ENCODE data around the gene PRKCH. TPM values are rescaled to one million over a fixed set of nuclear protein-coding genes. Genes with fewer than 3 reads are reported as not detected.

PRKCH gene
- total RNA-seq, 1 experiment from 2014 or later: 170 TPM

- Histone ChIP-seq H3K27me3 (ENCODE audit: low read length) (no peaks in the 10 kb centered on the region), H3F3A (ENCODE audit: low read length, unreplicated experiment) (peaks cover 4% of the 10 kb centered on the region), H3K4me3 (ENCODE audit: low read length) (no peak overlapping the region), H3K9me3 (ENCODE audit: low read length) (no peaks in the 10 kb centered on the region), H3K36me3 (ENCODE audit: low read depth, low read length) (no peaks in the 10 kb centered on the region), H3K79me2 (ENCODE audit: low read length) (peaks cover 19% of the 10 kb centered on the region), H3K4me1 (ENCODE audit: insufficient read depth, low read length) (peaks cover 80% of the 10 kb centered on the region), H2AFZ (ENCODE audit: low read length) (no peak overlapping the region), H3K9ac (ENCODE audit: low read length) (no peak overlapping the region), H3K4me2 (ENCODE audit: low read length) (no peak overlapping the region), H3K27ac (ENCODE audit: low read length) (0 out of 2 replicates have a peak overlapping the region, but pooled peaks have one; percentile 0), H3K9me2 (replicated peaks; ENCODE audit: low read length) (no peaks in the 10 kb centered on the region), H4K20me1 (ENCODE audit: low read length) (no peaks in the 10 kb centered on the region)
- intact Hi-C loops (cut with micrococcal nuclease): loop anchor here (5.0 to 10.0 kb wide), 2 partner anchors 238 to 551 kb away; no protein-coding TSS in a partner anchor
- TF ChIP-seq EZH2phosphoT487 (IDR thresholded peaks at IDR 0.05; ENCODE audit: borderline replicate concordance, low read length) (no peak), EZH2 (IDR thresholded peaks at IDR 0.05; ENCODE audit: low read length, unreplicated experiment) (no peak)
- TF ChIP-seq, protein P1, sequence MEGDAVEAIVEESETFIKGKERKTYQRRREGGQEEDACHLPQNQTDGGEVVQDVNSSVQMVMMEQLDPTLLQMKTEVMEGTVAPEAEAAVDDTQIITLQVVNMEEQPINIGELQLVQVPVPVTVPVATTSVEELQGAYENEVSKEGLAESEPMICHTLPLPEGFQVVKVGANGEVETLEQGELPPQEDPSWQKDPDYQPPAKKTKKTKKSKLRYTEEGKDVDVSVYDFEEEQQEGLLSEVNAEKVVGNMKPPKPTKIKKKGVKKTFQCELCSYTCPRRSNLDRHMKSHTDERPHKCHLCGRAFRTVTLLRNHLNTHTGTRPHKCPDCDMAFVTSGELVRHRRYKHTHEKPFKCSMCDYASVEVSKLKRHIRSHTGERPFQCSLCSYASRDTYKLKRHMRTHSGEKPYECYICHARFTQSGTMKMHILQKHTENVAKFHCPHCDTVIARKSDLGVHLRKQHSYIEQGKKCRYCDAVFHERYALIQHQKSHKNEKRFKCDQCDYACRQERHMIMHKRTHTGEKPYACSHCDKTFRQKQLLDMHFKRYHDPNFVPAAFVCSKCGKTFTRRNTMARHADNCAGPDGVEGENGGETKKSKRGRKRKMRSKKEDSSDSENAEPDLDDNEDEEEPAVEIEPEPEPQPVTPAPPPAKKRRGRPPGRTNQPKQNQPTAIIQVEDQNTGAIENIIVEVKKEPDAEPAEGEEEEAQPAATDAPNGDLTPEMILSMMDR (conservative IDR thresholded peaks at IDR 0.05; ENCODE audit: low read depth, low read length): no peak
- ATAC-seq (no peak), DNase-seq (no peak)
- BruUV-seq (replicated peaks): no TSS peak
- ChIA-PET POLR2A (ENCODE audit: unreplicated experiment) (interaction anchor here (0.6 kb wide), 1 partner anchor 174 kb away, joined by 3 read pairs; no protein-coding TSS in a partner anchor), CTCF (no interaction called here)
Observed at GRCh38 chr14:61474015-61474414, 152.6 kb downstream of the PRKCH start.

- Histone ChIP-seq H3K9me2 (replicated peaks; ENCODE audit: low read length) (no peaks in the 10 kb centered on the region), H4K20me1 (ENCODE audit: low read length) (no peaks in the 10 kb centered on the region), H3K36me3 (ENCODE audit: low read depth, low read length) (no peaks in the 10 kb centered on the region), H3K4me1 (ENCODE audit: insufficient read depth, low read length) (peaks cover 84% of the 10 kb centered on the region), H3K79me2 (ENCODE audit: low read length) (peaks cover 19% of the 10 kb centered on the region), H3K4me3 (ENCODE audit: low read length) (no peak overlapping the region), H3K27ac (ENCODE audit: low read length) (peak overlapping the region; percentile 40), H3F3A (ENCODE audit: low read length, unreplicated experiment) (peaks cover 4% of the 10 kb centered on the region), H3K4me2 (ENCODE audit: low read length) (no peak overlapping the region), H3K9ac (ENCODE audit: low read length) (0 out of 2 replicates have a peak overlapping the region, but pooled peaks have one; percentile 2), H2AFZ (ENCODE audit: low read length) (no peak overlapping the region), H3K9me3 (ENCODE audit: low read length) (no peaks in the 10 kb centered on the region), H3K27me3 (ENCODE audit: low read length) (no peaks in the 10 kb centered on the region)
- TF ChIP-seq, protein P1 (conservative IDR thresholded peaks at IDR 0.05; ENCODE audit: low read depth, low read length): no peak
- no peak for TF ChIP-seq EZH2 (IDR thresholded peaks at IDR 0.05; ENCODE audit: low read length, unreplicated experiment)
- no peak for TF ChIP-seq EZH2phosphoT487 (IDR thresholded peaks at IDR 0.05; ENCODE audit: borderline replicate concordance, low read length)
- intact Hi-C loops (cut with micrococcal nuclease): loop anchor here (1.0 to 10.0 kb wide), 4 partner anchors 38 to 550 kb away; no protein-coding TSS in a partner anchor
- BruUV-seq (replicated peaks): no TSS peak
- DNase-seq (no peak), ATAC-seq (no peak)
- POLR2A ChIA-PET (ENCODE audit: unreplicated experiment): interaction anchor here (0.6 kb wide), 1 partner anchor 173 kb away, joined by 3 read pairs; no protein-coding TSS in a partner anchor
- CTCF ChIA-PET: no interaction called here
Observed at GRCh38 chr14:61474701-61475100, 153.3 kb downstream of the PRKCH start.

GRCh38 chr14:61475316-61475715 lies 153.9 kb downstream of the PRKCH start:
- TF ChIP-seq EZH2 (IDR thresholded peaks at IDR 0.05; ENCODE audit: low read length, unreplicated experiment): no peak
- TF ChIP-seq, protein P1 (conservative IDR thresholded peaks at IDR 0.05; ENCODE audit: low read depth, low read length): peak; percentile 97
- Histone ChIP-seq H4K20me1 (ENCODE audit: low read length) (no peaks in the 10 kb centered on the region), H3K4me2 (ENCODE audit: low read length) (no peak overlapping the region), H3K27me3 (ENCODE audit: low read length) (no peaks in the 10 kb centered on the region), H3K36me3 (ENCODE audit: low read depth, low read length) (no peaks in the 10 kb centered on the region), H3K4me3 (ENCODE audit: low read length) (no peak overlapping the region), H3K79me2 (ENCODE audit: low read length) (peaks cover 19% of the 10 kb centered on the region), H3K9ac (ENCODE audit: low read length) (peak overlapping the region; percentile 2), H3K9me3 (ENCODE audit: low read length) (no peaks in the 10 kb centered on the region), H3K27ac (ENCODE audit: low read length) (peak overlapping the region; percentile 40), H2AFZ (ENCODE audit: low read length) (no peak overlapping the region), H3F3A (ENCODE audit: low read length, unreplicated experiment) (peaks cover 4% of the 10 kb centered on the region), H3K9me2 (replicated peaks; ENCODE audit: low read length) (no peaks in the 10 kb centered on the region), H3K4me1 (ENCODE audit: insufficient read depth, low read length) (peaks cover 84% of the 10 kb centered on the region)
- CTCF ChIA-PET: interaction anchor here (0.5 to 1.8 kb wide), 4 partner anchors 50 to 288 kb away, joined by 3 to 7 read pairs (median 6); no protein-coding TSS in a partner anchor
- intact Hi-C loops (cut with micrococcal nuclease): loop anchor here (1.0 to 10.0 kb wide), 3 partner anchors 37 to 549 kb away; no protein-coding TSS in a partner anchor
- DNase-seq: peak; percentile 89
- ATAC-seq: no peak
- no TSS peak for BruUV-seq (replicated peaks)
- POLR2A ChIA-PET (ENCODE audit: unreplicated experiment): interaction anchor here (0.5 to 0.7 kb wide), 2 partner anchors 50 to 72 kb away, joined by 3 to 9 read pairs; no protein-coding TSS in a partner anchor
